Body of pancreas (tissue), 4 donors: Measurements from ENCODE around the gene S100A2.

Source experiments
- POLR2A ChIP-seq, 3 donors: fragments of 450-650 bp; IDR thresholded peaks; one replicate each; pipeline ENCODE4 v1.6.1; 2016; ENCODE audit warnings: antibody characterized with exemption in 3 of 3, mild to moderate bottlenecking in 2 of 3
- TF ChIP-seq, protein P1 (sequence below), 7 experiments: fragments of 450-650 bp in 4 of 7; fragments of 200-600 bp in 3 of 7; sonication (generic) in 3 of 7; IDR thresholded peaks; one replicate each; pipeline ENCODE4 v1.5.1; 2016 to 2019; ENCODE audit warnings: antibody characterized with exemption in 7 of 7

DNA sequence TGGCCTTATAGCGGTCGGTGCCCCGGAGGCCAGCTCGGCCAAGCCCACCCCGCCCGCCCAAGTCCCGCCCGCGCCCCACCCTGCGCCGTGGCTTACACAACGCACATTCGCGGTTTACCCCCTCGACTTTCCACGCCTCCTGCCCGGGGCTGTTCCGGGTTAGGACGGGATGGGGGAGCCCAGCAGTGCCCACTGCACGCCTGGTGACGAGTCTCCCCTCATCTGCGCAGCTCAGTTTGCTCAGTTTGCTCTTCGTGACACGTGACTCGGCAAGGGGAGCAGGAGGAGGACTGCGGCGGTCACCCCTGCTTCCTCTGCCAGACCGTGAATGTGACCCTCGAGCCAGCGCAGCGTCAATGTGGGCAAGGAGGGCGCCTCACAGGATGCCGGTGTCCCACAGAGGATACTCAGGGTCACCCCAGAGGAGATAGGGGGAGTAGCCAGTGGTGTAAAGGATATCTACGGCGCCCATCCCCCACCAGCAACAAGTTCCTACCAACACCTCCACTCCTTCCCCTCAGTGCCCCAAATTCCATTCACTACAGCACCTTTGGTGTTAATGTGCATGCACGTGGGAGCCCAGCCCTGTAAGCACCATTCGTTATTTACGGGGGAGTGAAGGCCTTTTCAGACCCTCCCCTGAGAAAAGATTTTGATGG lies 29.5 kb downstream of the S100A2 start:
- peak; percentile 26 to 84 (median 73) for TF ChIP-seq POLR2A (IDR thresholded peaks at IDR 0.05)
- TF ChIP-seq, protein P1, sequence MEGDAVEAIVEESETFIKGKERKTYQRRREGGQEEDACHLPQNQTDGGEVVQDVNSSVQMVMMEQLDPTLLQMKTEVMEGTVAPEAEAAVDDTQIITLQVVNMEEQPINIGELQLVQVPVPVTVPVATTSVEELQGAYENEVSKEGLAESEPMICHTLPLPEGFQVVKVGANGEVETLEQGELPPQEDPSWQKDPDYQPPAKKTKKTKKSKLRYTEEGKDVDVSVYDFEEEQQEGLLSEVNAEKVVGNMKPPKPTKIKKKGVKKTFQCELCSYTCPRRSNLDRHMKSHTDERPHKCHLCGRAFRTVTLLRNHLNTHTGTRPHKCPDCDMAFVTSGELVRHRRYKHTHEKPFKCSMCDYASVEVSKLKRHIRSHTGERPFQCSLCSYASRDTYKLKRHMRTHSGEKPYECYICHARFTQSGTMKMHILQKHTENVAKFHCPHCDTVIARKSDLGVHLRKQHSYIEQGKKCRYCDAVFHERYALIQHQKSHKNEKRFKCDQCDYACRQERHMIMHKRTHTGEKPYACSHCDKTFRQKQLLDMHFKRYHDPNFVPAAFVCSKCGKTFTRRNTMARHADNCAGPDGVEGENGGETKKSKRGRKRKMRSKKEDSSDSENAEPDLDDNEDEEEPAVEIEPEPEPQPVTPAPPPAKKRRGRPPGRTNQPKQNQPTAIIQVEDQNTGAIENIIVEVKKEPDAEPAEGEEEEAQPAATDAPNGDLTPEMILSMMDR (IDR thresholded peaks at IDR 0.05): no peak
